Endometrial microvascular endothelial cells (primary cell): ENCODE measurements around the gene KDM2A. TPM values are rescaled to one million over a fixed set of nuclear protein-coding genes. Genes with fewer than 3 reads are reported as not detected.

Experiments
- in situ Hi-C: cut with HindIII; loops from 2 replicates; pipeline ENCODE4 v1.10.0; 2017; ENCODE audit warnings: low sequenced_read_pairs, low pct_unique_long_range_greater_than_20kb; ENCODE audit errors: inconsistent ontology term
- total RNA-seq: library from RNA; depleted of rRNA; stranded (reverse); fragments of >200 nt; gene quantifications from one replicate; pipeline ENCODE4 v1.2.3, GENCODE V29; 2015; ENCODE audit errors: inconsistent ontology term

KDM2A gene
- total RNA-seq, 1 donor from 2014 or later = 39.8 TPM

DNA sequence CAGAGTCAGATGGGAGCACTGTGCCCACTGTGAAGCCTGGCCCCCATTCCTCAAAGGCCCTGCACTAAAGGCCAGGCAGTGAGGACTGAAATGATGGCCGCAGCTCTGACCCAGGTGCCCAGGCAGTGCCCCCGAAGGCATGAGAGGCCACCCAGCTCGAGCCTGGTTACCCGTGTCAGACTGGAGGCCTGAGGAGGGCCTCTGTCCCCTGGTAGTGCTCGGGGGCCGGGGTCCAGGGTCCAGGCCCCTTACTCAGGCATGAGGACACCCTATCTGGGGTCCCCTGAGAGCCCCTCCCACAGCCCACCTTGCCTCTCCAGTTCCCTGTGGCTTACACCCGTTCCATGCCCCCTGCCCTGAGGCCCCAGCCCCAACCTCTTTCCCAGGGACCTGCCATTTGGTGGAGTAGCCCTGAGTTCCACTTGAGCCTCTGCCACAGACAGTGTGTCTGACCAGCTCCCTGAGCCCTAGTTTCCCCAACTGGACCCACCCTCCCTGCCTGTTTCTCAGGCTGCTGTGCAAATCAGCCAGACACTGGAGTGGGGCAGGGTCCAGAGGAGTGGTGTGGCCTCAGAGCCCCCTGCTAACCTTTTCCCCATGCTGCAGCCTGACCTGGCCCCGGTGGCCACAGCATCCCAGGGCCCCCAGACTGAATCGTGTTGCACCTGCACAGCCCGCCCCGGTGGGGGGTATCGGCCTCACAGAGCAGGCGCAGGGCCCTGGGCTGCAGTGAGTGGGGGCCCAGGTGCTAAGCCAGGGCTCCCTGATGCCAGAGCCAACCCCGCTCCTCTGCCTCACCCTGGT is 159.3 kb downstream of the KDM2A start:
- in situ Hi-C loops = no loop called here

DNA sequence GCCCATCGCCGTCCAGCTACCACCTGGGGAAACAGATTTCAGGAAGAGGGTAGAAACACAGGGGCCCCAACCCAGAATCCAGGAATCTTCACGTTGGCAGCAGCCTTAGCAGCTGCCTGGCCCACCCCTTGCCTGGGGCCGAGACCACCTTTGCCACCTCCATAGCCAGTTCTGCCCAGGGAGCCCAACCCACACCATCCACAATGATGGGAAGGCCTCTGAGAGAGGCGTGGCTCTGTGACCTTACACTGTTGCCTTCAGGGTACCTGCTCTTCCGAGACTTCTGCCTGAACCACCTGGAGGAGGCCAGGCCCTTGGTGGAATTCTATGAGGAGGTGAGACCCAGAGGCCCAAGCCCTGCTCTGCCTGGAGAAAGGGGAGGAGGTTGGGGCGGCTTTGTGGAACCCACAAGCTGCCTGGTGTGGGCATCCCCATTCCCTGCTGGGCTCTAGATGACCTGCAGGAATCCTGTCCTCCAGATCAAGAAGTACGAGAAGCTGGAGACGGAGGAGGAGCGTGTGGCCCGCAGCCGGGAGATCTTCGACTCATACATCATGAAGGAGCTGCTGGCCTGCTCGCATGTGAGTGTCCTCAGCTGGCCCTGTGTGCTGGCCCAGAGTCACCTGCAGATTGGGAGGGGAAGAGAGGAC is 160.0 kb downstream of the KDM2A start:
- in situ Hi-C loops = no loop called here

- in situ Hi-C loops = no loop called here
Measured at GRCh38 chr11:67279589-67280340, 160.7 kb downstream of the KDM2A start.

- in situ Hi-C loops = no loop called here
Measured at GRCh38 chr11:67280341-67280787, 161.3 kb downstream of the KDM2A start.

DNA sequence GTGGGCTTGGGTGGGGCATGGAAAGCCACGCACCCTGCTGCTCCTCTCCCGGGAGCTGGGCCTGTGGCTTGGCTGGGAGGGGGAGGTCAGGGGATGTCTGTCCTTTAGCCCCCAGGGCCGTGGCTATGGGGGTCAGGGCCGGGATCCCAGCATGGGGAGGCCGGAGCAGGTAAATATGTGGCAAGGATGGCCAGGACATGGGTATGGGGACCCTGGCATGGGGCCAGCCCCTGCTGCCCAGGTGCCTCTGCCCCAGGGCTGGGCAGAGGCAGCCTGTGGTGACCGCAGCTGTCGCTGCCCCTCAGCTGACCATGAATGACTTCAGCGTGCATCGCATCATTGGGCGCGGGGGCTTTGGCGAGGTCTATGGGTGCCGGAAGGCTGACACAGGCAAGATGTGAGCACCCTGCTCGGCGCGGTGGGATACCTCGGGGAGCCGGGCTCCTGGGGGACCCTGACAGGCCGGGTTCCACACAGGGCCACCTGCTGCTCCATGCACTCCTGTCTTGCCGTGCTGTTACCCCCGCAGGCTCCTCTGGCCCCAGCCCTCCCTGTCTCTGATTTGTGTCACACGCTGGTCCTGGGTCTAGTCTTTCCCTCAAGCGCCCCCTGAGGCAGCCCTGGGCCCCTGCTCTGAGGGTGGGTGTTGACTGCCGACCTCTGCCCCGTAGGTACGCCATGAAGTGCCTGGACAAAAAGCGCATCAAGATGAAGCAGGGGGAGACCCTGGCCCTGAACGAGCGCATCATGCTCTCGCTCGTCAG is 161.9 kb downstream of the KDM2A start:
- in situ Hi-C loops = no loop called here

GRCh38 chr11:67281552-67282150 is 162.6 kb downstream of the KDM2A start:
- in situ Hi-C loops = no loop called here

DNA sequence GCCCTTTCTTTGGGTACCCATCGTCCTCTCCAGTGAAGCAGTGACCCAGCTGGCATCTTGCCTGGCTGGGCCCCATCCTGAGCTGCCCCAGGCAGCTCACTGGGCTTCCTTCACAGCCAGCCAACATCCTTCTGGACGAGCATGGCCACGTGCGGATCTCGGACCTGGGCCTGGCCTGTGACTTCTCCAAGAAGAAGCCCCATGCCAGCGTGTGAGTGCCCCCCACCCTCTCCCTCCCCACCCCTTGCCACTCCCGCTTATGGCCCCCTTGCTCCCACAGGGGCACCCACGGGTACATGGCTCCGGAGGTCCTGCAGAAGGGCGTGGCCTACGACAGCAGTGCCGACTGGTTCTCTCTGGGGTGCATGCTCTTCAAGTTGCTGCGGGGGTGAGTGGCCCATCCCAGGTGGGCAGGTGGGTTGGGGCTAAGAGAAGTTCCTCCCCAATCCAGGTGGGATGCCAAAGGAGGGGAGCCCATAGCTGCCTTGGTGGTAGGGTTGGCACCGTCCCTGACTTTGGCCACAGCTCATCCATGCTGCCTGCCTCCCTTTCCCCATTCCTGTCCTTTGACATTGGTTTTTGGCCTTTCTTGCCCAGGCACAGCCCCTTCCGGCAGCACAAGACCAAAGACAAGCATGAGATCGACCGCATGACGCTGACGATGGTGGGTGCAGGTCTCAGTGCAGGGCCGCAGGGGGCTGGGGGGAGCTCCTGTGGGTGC is 163.3 kb downstream of the KDM2A start:
- in situ Hi-C loops = no loop called here

DNA sequence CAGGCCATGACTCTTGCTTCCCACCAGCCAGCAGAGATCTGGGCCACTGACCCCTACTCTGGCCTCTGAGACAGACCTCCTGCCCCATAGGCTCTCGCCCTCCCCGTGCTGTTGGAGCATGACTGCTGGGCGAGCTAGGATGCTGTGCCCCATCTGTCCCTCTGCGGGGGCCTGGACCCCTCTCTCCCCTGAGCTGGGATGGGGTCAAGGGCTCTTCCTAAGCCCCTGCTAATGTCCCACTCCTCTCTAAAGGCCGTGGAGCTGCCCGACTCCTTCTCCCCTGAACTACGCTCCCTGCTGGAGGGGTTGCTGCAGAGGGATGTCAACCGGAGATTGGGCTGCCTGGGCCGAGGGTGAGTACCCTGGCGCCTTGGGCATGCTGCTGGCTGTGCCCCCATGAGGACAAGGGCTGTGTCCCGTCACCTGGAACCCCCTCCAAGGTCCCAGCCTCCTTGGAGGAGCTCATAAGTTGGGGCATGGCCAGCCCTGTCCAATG is 163.9 kb downstream of the KDM2A start:
- in situ Hi-C loops = no loop called here

DNA sequence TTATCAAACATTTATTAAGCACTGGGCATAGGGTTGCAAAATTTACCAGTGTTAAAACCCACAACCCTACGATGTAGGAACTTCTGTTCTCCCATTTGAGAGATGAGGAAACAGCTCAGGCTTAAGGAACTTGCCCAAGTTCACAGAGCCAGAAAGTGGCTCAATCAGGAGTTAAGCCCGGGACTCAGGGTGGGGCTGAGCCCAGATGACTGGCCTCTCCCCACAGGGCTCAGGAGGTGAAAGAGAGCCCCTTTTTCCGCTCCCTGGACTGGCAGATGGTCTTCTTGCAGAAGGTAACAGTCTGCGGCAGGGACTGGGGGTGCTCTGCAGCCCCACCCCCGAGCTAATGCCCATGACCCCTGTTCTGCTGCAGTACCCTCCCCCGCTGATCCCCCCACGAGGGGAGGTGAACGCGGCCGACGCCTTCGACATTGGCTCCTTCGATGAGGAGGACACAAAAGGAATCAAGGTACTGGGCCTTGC is 164.5 kb downstream of the KDM2A start:
- in situ Hi-C loops = no loop called here

DNA sequence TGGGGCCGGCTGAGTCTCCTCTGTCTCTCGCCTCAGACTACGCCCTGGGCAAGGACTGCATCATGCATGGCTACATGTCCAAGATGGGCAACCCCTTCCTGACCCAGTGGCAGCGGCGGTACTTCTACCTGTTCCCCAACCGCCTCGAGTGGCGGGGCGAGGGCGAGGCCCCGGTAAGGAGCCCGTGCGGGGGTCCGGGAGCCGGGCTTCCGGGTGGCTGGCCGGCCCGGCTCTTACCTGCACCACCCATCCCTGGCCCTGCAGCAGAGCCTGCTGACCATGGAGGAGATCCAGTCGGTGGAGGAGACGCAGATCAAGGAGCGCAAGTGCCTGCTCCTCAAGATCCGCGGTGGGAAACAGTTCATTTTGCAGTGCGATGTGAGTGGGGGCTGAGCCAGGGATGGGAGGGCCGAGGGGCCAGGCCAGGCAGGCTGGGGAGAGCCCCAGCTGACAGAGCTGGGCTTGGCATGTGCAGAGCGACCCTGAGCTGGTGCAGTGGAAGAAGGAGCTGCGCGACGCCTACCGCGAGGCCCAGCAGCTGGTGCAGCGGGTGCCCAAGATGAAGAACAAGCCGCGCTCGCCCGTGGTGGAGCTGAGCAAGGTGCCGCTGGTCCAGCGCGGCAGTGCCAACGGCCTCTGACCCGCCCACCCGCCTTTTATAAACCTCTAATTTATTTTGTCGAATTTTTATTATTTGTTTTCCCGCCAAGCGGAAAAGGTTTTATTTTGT is 165.9 kb downstream of the KDM2A start:
- in situ Hi-C loops = no loop called here

- in situ Hi-C loops = no loop called here
Measured at GRCh38 chr11:67285541-67286498, 166.8 kb downstream of the KDM2A start.

- in situ Hi-C loops = no loop called here
Measured at GRCh38 chr11:67286621-67287333, 167.7 kb downstream of the KDM2A start.

- in situ Hi-C loops = no loop called here
Measured at GRCh38 chr11:67287355-67288197, 168.5 kb downstream of the KDM2A start.

- in situ Hi-C loops = no loop called here
Measured at GRCh38 chr11:67288198-67288451, 169.1 kb downstream of the KDM2A start.
